AG09319 (cell line): ENCODE measurements around the gene BPIFA3.
"Not testable (repeated sequence)": the region's sequence is repeated elsewhere in the genome, so short reads cannot be mapped to it uniquely, and the experiment has no call there.

ENCODE experiments used
- DNase-seq: peaks from one replicate; pipeline ENCODE4 v3.0.0-alpha.2; 2010; ENCODE audit warnings: low read depth; ENCODE audit errors: extremely low read depth
- TF ChIP-seq, protein P1 (sequence below): IDR thresholded peaks from 2 replicates; pipeline ENCODE4 v1.5.1; 2011; ENCODE audit warnings: low read depth, mild to moderate bottlenecking, inconsistent platforms, low read length, moderate library complexity

The BPIFA3 gene

DNA sequence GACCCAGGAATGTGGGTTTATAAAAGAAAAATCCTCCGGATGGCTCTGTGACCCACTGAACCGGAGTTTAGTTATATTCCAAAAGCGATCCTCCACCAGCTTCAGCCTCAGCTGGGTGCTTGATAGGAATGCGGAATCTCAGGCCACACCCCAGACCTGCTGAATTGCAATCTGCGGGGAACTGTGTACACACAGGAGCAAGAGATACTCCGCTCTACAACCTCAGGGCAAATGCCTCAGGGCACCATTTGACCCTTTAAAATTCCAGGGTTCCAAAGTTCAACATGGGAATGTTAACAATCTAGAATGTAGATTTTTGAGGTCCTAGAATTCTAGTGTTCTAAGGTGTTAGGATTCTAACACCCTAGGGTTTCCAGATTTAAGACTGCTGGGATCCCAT is 38.4 kb upstream of the BPIFA3 start:
- DNase-seq = no peak
- TF ChIP-seq, protein P1, sequence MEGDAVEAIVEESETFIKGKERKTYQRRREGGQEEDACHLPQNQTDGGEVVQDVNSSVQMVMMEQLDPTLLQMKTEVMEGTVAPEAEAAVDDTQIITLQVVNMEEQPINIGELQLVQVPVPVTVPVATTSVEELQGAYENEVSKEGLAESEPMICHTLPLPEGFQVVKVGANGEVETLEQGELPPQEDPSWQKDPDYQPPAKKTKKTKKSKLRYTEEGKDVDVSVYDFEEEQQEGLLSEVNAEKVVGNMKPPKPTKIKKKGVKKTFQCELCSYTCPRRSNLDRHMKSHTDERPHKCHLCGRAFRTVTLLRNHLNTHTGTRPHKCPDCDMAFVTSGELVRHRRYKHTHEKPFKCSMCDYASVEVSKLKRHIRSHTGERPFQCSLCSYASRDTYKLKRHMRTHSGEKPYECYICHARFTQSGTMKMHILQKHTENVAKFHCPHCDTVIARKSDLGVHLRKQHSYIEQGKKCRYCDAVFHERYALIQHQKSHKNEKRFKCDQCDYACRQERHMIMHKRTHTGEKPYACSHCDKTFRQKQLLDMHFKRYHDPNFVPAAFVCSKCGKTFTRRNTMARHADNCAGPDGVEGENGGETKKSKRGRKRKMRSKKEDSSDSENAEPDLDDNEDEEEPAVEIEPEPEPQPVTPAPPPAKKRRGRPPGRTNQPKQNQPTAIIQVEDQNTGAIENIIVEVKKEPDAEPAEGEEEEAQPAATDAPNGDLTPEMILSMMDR = no peak

GRCh38 chr20:33180169-33180568 is 37.0 kb upstream of the BPIFA3 start:
- TF ChIP-seq, protein P1 = no peak

GRCh38 chr20:33181482-33182093 is 35.6 kb upstream of the BPIFA3 start:
- TF ChIP-seq, protein P1 = no peak
- no peak for DNase-seq

More at GRCh38 chr20:33180169-33180568, 37.0 kb upstream of the BPIFA3 start:
- DNase-seq = no peak

GRCh38 chr20:33183312-33183711 is 33.8 kb upstream of the BPIFA3 start:
- TF ChIP-seq, protein P1 = no peak
- DNase-seq = no peak

- not testable (repeated sequence) for DNase-seq
Measured at GRCh38 chr20:33185031-33185590, 32.0 kb upstream of the BPIFA3 start.

- no peak for DNase-seq
- TF ChIP-seq, protein P1 = no peak
Measured at GRCh38 chr20:33187491-33187890, 29.7 kb upstream of the BPIFA3 start.

DNA sequence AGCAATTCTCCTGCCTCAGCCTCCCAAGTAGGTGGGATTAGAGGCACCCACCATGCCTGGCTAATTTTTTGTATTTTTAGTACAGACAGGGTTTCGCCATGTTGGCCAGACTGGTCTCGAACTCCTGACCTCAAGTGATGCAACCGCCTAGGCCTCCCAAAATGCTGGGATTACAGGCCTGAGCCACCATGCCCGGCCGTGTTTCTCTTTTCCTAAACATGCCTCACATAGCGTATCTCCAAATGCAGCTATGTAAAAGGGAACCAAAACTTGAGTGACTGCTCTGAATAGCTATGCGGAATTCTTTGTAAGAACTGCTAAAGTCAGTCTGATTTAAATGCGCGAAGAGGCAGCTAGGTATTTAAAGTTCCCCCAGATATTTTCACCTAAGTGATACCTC is 28.7 kb upstream of the BPIFA3 start:
- TF ChIP-seq, protein P1 = no peak

GRCh38 chr20:33191484-33191883 is 25.7 kb upstream of the BPIFA3 start:
- TF ChIP-seq, protein P1 = no peak
- DNase-seq = no peak

More for the DNA sequence above, 28.7 kb upstream of the BPIFA3 start:
- DNase-seq = no peak
